ENCODE data around the gene NDUFA6.
"Not testable (repeated sequence)": the region's sequence is repeated elsewhere in the genome, so short reads cannot be mapped to it uniquely, and the experiment has no call there.

Gene NDUFA6

GRCh38 chr22:42072606-42073330 is 17.8 kb downstream of the NDUFA6 start:
- no peak for DNase-seq

GRCh38 chr22:42071508-42071907 is 19.1 kb downstream of the NDUFA6 start:
- not testable (repeated sequence) for DNase-seq

DNA sequence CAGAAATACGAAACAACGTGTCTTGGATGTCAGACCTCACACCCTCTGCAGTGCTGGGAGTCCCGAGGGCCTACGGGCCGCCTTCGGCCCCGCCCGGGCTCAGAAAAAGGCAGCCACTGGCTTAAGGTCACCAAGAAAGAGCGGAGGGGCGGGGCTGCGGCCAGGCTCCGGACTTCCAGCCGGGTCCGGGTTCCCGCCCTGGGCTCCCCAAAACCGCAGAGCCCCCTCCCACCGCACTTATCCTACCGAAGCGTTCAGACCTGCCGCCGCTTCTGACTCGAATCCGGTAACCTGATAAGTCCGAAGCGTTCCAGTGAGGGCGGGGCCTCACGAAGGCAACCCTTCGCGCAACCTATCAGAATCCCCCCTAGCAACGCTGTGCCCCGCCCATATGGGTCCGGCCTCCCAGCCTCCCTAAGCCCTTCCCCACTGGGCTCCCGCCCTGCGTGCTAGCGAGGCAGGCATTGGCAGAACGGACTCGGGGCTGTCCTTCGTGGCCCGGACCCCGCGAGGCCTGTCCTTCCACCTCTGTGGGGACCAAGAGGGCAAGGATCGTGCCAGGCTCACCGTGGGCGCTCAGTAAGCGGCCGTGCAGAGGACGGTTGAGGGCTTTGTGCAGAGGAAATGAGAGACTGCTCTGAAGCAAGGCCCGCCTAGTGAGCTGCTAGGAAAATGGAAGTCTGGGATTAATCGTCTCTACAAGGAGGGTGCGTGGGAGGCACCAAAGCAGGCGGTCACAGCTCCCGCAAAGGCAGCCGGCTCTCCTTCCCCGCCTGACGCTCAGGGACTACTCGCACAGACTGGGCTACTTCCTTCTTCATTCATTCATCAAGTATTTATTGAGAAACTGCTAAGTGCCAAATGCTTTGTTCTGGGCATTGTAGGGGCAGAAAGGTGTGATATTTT is 19.8 kb downstream of the NDUFA6 start, which contains the start of gene NAGA:
TSS of gene NAGA (minus strand) at position 296 of the 906 bp plus-strand sequence. CDS start 515 bp downstream, outside the sequence.
- DNase-seq, result peak; percentile 23 to 96 (median 87)

- DNase-seq, result peak in 5 of 56 donors; percentile 28 to 49 (median 41)
Observed at GRCh38 chr22:42069801-42070516, 20.6 kb downstream of the NDUFA6 start.

GRCh38 chr22:42068291-42068690 is 22.3 kb downstream of the NDUFA6 start:
- no peak for DNase-seq

GRCh38 chr22:42067671-42068251 is 22.8 kb downstream of the NDUFA6 start:
- DNase-seq, result no peak

GRCh38 chr22:42066937-42067336 is 23.6 kb downstream of the NDUFA6 start:
- no peak for DNase-seq

- DNase-seq, result no peak
Observed at GRCh38 chr22:42066126-42066761, 24.3 kb downstream of the NDUFA6 start.

- no peak for DNase-seq
Observed at GRCh38 chr22:42065438-42066125, 25.0 kb downstream of the NDUFA6 start.

DNA sequence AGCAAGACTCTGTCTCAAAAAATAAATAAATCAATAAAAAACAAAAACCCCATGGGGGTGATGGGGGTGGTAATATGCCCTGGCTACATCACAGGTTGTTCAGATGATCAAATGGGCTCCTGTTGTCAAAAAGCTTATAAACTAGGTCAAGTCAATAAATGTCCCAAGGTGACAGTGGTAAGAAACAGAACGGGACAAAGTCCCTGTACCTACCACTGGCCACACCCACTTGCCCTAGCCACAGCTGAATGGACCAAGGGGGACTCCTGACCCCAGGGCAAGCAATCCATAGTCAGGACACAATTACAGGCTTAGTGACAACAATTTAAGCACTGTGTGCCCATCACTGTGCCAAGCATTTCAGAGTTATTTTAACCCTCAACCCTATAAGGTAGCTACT is 25.9 kb downstream of the NDUFA6 start:
- no peak for DNase-seq

DNA sequence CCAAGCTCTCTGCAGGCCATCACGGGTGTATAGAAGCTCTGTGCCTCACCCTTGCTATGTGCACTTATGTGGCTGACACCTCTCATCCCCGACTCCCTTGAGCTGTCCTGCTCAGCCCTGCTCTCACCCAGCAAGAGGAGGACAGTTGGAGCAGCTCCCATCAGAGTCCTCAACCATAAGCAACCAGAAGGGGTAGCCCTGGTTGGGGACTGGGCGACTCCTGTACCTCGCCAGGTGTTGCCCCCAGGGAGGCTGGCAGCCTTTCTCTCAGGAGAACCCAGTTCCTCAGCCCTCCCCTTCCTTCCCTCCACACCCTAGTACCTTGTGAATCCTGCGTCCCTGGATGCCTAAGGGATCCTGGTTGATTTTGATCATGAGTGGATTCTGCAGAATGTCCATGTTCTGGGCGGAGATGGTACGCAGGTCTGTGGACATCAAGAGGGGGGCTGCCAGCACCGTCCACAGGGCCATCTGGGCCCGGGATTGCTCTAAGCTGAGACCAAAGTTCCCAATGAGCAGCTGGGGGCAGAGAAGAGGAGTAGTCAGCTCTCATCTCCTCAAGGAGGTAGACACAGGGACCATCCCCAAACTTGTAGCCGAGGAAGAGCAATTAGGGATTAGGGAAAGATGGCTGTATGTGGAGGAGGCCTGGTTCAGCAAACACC is 27.9 kb downstream of the NDUFA6 start:
- no peak for DNase-seq

GRCh38 chr22:42061041-42061440 is 29.5 kb downstream of the NDUFA6 start:
- no peak for DNase-seq

DNA sequence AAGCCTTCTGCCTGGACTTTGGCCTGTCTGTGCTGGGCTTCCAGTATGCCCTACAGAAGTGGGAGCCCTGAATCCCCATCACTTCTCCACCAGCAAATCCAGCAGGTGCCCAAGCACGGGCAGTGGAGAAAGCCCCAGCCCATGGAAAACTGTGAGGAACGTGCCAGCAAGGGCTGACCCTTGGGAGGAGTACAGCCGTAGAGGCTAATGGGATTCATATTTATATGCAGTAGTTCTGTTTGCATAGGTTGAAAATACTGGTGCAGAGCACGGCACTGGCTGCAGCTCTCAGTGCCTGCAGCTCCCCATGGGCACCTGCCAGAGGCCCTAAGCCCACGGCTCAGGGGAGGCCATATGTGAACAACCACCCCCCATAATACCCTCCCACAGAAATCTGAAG is 30.1 kb downstream of the NDUFA6 start:
- DNase-seq, result no peak

DNA sequence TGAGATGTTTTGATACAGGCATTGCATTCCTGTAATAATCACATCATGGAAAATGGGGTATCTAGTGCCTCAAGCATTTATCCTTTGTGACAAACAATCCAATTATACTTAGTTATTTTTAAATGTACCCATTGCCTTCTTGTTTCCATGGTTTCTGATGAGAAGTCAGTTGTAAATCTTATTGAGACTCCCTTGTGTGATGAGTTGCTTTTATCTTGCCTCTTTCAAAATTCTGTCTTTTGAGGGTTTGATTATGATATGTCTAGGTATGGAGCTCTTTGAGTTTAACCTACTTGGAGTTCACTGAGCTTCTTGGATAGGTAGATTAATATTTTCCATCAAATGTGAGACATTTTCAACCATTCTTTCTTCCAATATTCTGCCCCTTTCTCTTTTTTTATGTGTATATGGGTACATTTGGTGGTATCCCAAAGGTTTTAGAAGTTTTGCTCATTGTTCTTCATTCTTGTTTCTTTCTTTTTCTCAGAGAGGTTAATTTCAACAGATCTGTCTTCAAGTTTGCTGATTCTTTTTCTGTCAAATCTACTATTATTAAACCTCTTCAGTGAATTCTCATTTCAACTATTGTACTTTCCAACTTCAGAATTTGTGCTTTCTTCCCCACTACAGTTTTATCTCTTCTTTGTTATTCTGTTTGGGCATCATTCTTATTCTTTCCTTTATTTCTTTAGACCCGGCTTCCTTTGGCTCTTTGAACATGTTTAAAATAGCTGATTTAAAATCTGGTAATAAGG is 33.6 kb downstream of the NDUFA6 start:
- DNase-seq, result no peak

GRCh38 chr22:42052765-42053164 is 37.8 kb downstream of the NDUFA6 start:
- no peak for DNase-seq

GRCh38 chr22:42050641-42051180 is 39.9 kb downstream of the NDUFA6 start:
- no peak for DNase-seq

GRCh38 chr22:42041784-42042183 is 48.8 kb downstream of the NDUFA6 start:
- DNase-seq, result no peak

GRCh38 chr22:42039271-42039670 is 51.3 kb downstream of the NDUFA6 start:
- no peak for DNase-seq
